ENCODE measurements around the gene PRDM11. TPM values are rescaled to one million over a fixed set of nuclear protein-coding genes. Genes with fewer than 3 reads are reported as not detected.

PRDM11 gene
- total RNA-seq, 1 donor from 2014 or later = 4.6 TPM

DNA sequence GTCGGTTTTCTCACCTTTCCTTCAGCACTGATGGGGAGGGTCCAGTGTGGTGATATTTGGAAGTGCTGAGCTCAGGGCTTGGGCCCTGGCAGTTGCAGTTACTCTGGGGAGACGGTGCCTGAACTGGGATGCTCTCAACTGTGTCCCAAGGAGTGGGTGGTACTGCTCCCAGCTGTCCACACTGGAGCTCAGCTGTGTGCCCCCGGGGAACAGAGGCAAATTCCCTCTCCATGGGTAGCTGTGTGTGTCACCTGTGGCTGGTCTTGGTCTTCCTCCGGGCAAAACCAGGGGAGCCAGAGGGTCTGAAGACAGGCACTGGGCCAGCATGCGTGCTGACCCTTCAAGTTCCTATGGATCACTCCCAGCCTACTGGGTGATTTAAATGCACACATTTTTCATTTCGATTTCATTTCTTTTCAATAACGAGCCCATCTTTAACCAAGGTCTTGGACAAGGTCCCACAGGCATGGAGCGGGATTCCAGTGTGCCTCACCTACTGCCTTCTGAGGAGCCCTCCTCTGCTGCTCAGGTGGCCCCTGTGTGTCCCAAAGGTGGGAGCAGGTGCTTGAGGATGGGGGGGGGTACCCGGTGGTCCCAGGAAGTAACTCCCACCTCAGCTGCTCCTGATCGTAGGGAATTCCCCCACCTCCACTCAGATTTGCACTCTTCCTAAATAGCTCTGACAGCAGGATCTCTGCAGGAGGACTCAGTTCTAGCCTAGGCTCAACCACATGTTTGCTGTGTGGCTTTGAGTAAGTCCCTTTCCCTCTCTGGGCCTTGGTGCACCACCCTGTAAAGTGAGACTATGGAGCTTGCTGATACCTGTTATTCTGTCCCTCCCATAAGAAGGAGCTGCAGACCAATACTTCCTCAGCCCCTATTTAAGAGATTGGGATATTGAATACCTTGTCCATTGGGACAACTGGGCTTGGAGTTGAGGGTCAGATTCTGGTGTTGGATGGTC lies 16.8 kb downstream of the PRDM11 start:
- no peak for TF ChIP-seq CTCF (conservative IDR thresholded peaks at IDR 0.05; ENCODE audit: low read depth, low read length)
- no peak overlapping the region for H3K4me3 ChIP-seq (ENCODE audit: low read depth, low read length)
- no peak for DNase-seq (ENCODE audit: low read depth)

DNA sequence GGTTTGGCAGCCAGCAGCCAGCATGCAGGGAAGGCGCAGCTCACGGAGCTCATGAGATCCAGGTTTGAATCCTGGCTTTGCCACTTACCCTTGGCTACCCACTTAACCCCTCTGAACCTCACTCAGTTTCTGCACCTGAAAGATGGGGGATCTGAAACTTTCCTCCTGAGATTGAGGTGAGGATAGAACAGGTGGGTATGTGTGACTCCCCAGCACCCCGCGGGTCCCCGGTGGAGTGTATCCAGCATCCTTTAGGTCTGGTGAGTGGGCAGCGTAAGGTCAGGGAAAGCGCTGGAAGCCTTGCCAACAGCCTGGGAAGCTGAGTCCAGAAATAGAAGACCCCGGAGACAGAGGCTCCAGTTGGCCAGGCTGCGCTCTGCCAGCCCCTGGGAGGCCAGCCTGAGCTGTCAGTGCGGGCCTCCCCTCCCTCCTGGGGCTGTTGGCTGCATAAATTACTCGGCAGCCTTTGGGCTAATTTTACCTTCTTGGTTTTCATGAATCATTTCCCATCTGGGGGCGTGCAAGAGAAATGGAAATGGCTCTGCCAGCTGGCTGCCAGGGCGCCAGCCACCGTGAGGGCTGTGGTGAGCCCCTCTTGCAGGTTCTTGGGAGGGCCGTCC lies 17.6 kb downstream of the PRDM11 start:
- DNase-seq (ENCODE audit: low read depth) = no peak
- no peak for TF ChIP-seq CTCF (conservative IDR thresholded peaks at IDR 0.05; ENCODE audit: low read depth, low read length)
- H3K4me3 ChIP-seq (ENCODE audit: low read depth, low read length) = no peak overlapping the region

DNA sequence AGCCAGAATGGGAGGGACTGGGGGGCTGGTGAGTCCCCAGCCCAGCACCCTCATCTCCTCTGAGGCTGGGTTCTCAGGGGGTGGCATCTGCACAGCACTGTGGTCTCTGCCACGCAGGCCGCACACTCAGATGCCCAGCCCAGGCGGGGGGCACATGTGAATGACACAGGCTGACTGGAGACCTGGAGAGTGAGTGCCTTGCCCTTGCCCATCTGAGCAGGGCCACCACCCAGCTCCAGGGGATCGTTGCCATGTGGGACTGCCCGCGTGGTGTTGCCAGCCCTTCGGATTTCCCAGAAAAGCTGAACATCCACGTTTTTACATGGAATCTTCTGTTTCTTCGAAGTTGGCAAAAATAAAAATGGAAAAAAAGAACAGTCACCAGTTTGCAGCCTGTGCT lies 18.9 kb downstream of the PRDM11 start:
- H3K4me3 ChIP-seq (ENCODE audit: low read depth, low read length) = no peak overlapping the region
- no peak for DNase-seq (ENCODE audit: low read depth)
- TF ChIP-seq CTCF (conservative IDR thresholded peaks at IDR 0.05; ENCODE audit: low read depth, low read length) = no peak

- DNase-seq (ENCODE audit: low read depth) = no peak
- H3K4me3 ChIP-seq (ENCODE audit: low read depth, low read length) = no peak overlapping the region
- no peak for TF ChIP-seq CTCF (conservative IDR thresholded peaks at IDR 0.05; ENCODE audit: low read depth, low read length)
Observed at GRCh38 chr11:45165806-45166603, 19.6 kb downstream of the PRDM11 start.

GRCh38 chr11:45166604-45166897 lies 20.1 kb downstream of the PRDM11 start:
- no peak for TF ChIP-seq CTCF (conservative IDR thresholded peaks at IDR 0.05; ENCODE audit: low read depth, low read length)
- DNase-seq (ENCODE audit: low read depth) = no peak
- H3K4me3 ChIP-seq (ENCODE audit: low read depth, low read length) = no peak overlapping the region

DNA sequence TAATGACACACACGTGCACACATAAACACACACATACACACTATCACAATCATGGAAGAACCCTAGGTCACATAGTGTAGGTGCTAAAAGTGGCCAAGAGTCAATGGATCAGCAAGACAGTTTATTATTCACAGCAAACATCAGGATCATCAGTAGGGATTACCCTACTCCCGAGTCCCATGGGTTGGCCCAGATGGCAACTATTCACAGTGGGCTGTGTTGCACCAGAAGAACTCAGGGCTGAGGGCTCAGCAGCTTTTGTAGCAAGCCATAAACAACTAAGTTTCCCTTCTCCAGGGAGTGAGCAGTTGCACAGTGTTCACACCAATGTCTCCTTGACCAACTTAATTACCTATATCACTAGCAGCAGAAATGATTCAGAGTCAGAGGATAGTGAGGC lies 20.8 kb downstream of the PRDM11 start:
- H3K4me3 ChIP-seq (ENCODE audit: low read depth, low read length) = no peak overlapping the region
- no peak for TF ChIP-seq CTCF (conservative IDR thresholded peaks at IDR 0.05; ENCODE audit: low read depth, low read length)

More for the DNA sequence above, 20.8 kb downstream of the PRDM11 start:
- no peak for DNase-seq (ENCODE audit: low read depth)
